Common myeloid progenitor, CD34-positive (primary cell): ENCODE data around the gene ATP8B1.

Source experiments
- CTCF ChIA-PET: fragments of 350-600 bp; sonication (Branson Sonifier 250); formaldehyde crosslinking; loops from one replicate; lab custom pipeline; 2021; ENCODE audit warnings: antibody characterized with exemption; lab: Charles Lee
- POLR2A ChIA-PET: fragments of 350-600 bp; sonication (Branson Sonifier 250); formaldehyde crosslinking; loops from one replicate; lab custom pipeline; 2021; ENCODE audit warnings: antibody characterized with exemption; lab: Charles Lee
- DNase-seq, 3 donors: peaks; one replicate each; pipeline versions ENCODE4 v3.0.0 to v3.0.0-alpha.2; 2013
- H3K27ac ChIP-seq, 2 experiments: 1 replicate in 1 of 2; 2 replicates in 1 of 2; pipeline ENCODE4 v1.7.0; 2013; ENCODE audit warnings: inconsistent platforms in 2 of 2, low read length in 2 of 2, mild to moderate bottlenecking in 2 of 2, low read depth in 1 of 2, moderate library complexity in 1 of 2; ENCODE audit not compliant: severe bottlenecking in 2 of 2, insufficient read depth in 1 of 2, poor library complexity in 1 of 2
- H3K27me3 ChIP-seq, 5 experiments: replicated peaks in 2 of 5; 1 replicate in 3 of 5; 2 replicates in 2 of 5; pipeline versions ENCODE4 v1.6.1 to v1.7.0; 2013; ENCODE audit warnings: low read length in 4 of 5, mild to moderate bottlenecking in 2 of 5, moderate library complexity in 2 of 5, inconsistent platforms in 1 of 5; ENCODE audit not compliant: insufficient read depth in 5 of 5, control insufficient read depth in 4 of 5
- H3K36me3 ChIP-seq, 4 experiments: 1 replicate in 2 of 4; 2 replicates in 2 of 4; pipeline versions ENCODE4 v1.6.1 to v1.7.0; 2013; ENCODE audit warnings: low read length in 3 of 4, control low read depth in 1 of 4, mild to moderate bottlenecking in 1 of 4; ENCODE audit not compliant: control insufficient read depth in 4 of 4, insufficient read depth in 4 of 4
- H3K4me1 ChIP-seq, 4 experiments: 1 replicate in 3 of 4; 2 replicates in 1 of 4; pipeline versions ENCODE4 v1.6.1 to v1.7.1; 2013; ENCODE audit warnings: low read length in 3 of 4, mild to moderate bottlenecking in 3 of 4, control low read depth in 1 of 4, inconsistent platforms in 1 of 4, moderate library complexity in 1 of 4; ENCODE audit not compliant: control insufficient read depth in 4 of 4, insufficient read depth in 4 of 4; ENCODE audit errors: control extremely low read depth in 1 of 4
- H3K4me3 ChIP-seq, 7 experiments: 1 replicate in 4 of 7; 2 replicates in 3 of 7; pipeline versions ENCODE4 v1.5.1 to v1.7.0; 2013; ENCODE audit warnings: mild to moderate bottlenecking in 7 of 7, low read length in 6 of 7, moderate library complexity in 6 of 7, inconsistent platforms in 2 of 7, low read depth in 2 of 7, control low read depth in 1 of 7; ENCODE audit not compliant: insufficient read depth in 4 of 7, control insufficient read depth in 1 of 7; ENCODE audit errors: extremely low read depth in 1 of 7
- H3K9me3 ChIP-seq, 5 experiments: 1 replicate in 4 of 5; 2 replicates in 1 of 5; pipeline versions ENCODE4 v1.6.1 to v1.7.1; 2013; ENCODE audit warnings: low read length in 4 of 5, mild to moderate bottlenecking in 2 of 5, inconsistent platforms in 1 of 5, low read depth in 1 of 5, moderate library complexity in 1 of 5; ENCODE audit not compliant: control insufficient read depth in 4 of 5, insufficient read depth in 2 of 5; ENCODE audit errors: control extremely low read depth in 1 of 5
- WGBS: methylation state at CpG from one replicate; pipeline ENCODE4 v1.1.5; 2013; ENCODE audit not compliant: insufficient coverage; 5-methylcytosine and 5-hydroxymethylcytosine counted together

ATP8B1 gene

GRCh38 chr18:57811477-57812125 lies 8.5 kb upstream of the ATP8B1 start:
- CTCF ChIA-PET, result interaction anchor here (0.7 to 1.5 kb wide), 2 partner anchors 8 to 71 kb away, joined by 3 to 4 read pairs; partner anchors contain the start of gene ATP8B1
- Histone ChIP-seq H3K9me3 (peaks cover 3 to 11% (median 7%) of the 10 kb centered on the region in 5 experiments), H3K36me3 (no peaks in the 10 kb centered on the region), H3K27ac (no peak overlapping the region), H3K4me3 (no peak overlapping the region), H3K4me1 (peaks cover 0 to 3% (median 1%) of the 10 kb centered on the region in 4 experiments), H3K27me3 (no peaks in the 10 kb centered on the region)
- WGBS, result 100% methylated on average over 3 of the region's 4 CpGs
- POLR2A ChIA-PET, result interaction anchor here (0.6 kb wide), 1 partner anchor 17 kb away, joined by 3 read pairs; no protein-coding TSS in a partner anchor
- DNase-seq, result no peak

- Histone ChIP-seq H3K36me3 (no peaks in the 10 kb centered on the region), H3K27me3 (peaks cover 0 to 8% (median 4%) of the 10 kb centered on the region in 5 experiments), H3K4me3 (no peak overlapping the region), H3K27ac (no peak overlapping the region), H3K4me1 (peaks cover 0 to 8% (median 1%) of the 10 kb centered on the region in 4 experiments), H3K9me3 (peaks cover 3 to 11% (median 7%) of the 10 kb centered on the region in 5 experiments)
- DNase-seq, result no peak
- POLR2A ChIA-PET, result no interaction called here
- CTCF ChIA-PET, result no interaction called here
Observed at GRCh38 chr18:57809190-57809589, 6.1 kb upstream of the ATP8B1 start.

DNA sequence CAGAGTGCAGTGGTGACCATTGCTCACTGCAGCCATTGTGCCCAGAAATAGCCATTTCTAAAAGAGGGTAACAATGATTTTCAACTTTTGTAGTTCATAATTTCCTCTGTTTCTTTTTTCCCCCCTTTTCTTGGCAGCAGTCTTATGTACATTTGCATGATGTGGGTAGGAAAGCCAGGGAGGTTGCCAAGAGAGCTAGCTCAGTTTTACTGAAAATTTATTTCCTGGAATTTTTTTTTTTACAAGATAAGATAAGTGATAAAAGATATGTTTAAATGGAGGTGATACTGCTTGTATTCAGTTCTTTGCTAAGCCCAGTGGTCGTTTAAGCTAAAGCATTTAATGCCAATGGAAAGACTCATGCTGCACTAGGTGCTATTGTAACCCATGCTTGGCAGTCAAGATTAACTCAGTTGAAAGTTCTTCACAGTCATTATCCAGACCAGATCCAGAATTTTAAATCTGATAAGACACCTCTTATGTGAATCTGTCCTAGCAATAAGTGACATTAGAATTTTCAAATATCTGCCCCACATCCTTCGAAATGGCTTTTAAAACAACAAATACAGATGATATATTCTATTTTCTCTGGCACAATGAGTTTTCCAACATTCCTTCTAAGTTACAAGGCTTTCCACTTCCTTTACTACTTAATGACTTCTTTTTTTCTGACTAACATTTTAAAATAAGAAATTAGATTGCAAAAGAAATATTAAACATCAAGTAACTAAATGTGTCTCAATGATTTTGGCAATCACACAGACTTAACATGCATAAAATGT lies 4.4 kb upstream of the ATP8B1 start:
- Histone ChIP-seq H3K4me1 (peaks cover 3 to 20% (median 12%) of the 10 kb centered on the region in 4 experiments), H3K9me3 (peaks cover 0 to 8% (median 4%) of the 10 kb centered on the region in 5 experiments), H3K36me3 (no peaks in the 10 kb centered on the region), H3K27ac (no peak overlapping the region), H3K4me3 (no peak overlapping the region), H3K27me3 (peaks cover 0 to 24% (median 12%) of the 10 kb centered on the region in 5 experiments)
- ChIA-PET POLR2A (no interaction called here), CTCF (interaction anchor here (0.6 kb wide), 1 partner anchor 20 kb away, joined by 3 read pairs; no protein-coding TSS in a partner anchor)
- WGBS, result 70% methylated on average over 2 of the region's 2 CpGs
- no peak for DNase-seq

- WGBS, result 80% methylated on average over 1 of the region's 3 CpGs
- peaks cover 3 to 26% (median 18%) of the 10 kb centered on the region in 4 experiments for H3K4me1 ChIP-seq
- ChIA-PET CTCF (interaction anchor here (0.6 kb wide), 1 partner anchor 20 kb away, joined by 3 read pairs; no protein-coding TSS in a partner anchor), POLR2A (no interaction called here)
- H3K36me3 ChIP-seq, result no peaks in the 10 kb centered on the region
- no peak for DNase-seq
- no peak overlapping the region for H3K4me3 ChIP-seq
- no peak overlapping the region for H3K27ac ChIP-seq
- H3K9me3 ChIP-seq, result peaks cover 0 to 4% (median 3%) of the 10 kb centered on the region in 5 experiments
- peaks cover 0 to 30% (median 18%) of the 10 kb centered on the region in 5 experiments for H3K27me3 ChIP-seq
Observed at GRCh38 chr18:57806978-57807285, 3.8 kb upstream of the ATP8B1 start.

DNA sequence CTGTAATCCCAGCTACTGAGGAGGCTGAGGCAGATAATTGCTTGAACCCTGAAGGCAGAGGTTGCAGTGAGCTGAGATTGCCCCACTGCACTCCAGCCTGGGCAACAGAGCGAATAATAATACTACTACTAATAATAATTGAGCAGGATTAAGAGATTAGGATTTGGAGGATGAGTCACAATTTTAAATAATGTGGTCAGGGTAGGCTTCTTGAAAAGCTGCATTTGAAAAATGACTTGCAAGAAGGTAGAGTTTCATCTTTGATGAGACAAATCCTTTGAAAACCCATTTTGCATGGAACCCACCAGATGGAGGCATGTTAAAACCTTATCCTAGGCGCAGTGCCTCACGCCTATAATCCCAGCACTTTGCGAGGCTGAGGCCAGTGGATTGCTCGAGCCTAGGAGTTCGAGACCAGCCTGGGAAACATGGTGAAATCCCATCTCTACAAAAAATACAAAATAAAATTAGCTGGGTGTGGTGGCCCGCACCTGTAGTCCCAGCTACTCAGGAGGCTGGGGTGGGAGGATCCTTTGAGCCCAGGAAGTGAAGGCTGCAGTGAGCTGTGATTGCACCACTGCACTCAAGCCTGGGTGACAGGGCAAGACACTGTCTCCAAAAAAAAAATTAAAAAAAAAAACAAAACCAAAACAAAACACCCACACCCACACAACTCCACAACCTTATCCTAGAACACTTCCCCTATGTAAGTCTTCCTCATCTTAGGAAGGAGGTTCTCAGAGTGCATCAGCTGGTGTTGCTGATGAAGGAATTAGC lies 3.3 kb upstream of the ATP8B1 start:
- Histone ChIP-seq H3K27ac (no peak overlapping the region), H3K4me1 (peaks cover 3 to 31% (median 23%) of the 10 kb centered on the region in 4 experiments), H3K27me3 (peaks cover 3 to 36% (median 24%) of the 10 kb centered on the region in 5 experiments), H3K9me3 (peaks cover 0 to under 1% (median 0%) of the 10 kb centered on the region in 5 experiments), H3K36me3 (no peaks in the 10 kb centered on the region), H3K4me3 (no peak overlapping the region)
- 100% methylated on average over 3 of the region's 7 CpGs for WGBS
- ChIA-PET POLR2A (no interaction called here), CTCF (no interaction called here)
- no peak for DNase-seq

DNA sequence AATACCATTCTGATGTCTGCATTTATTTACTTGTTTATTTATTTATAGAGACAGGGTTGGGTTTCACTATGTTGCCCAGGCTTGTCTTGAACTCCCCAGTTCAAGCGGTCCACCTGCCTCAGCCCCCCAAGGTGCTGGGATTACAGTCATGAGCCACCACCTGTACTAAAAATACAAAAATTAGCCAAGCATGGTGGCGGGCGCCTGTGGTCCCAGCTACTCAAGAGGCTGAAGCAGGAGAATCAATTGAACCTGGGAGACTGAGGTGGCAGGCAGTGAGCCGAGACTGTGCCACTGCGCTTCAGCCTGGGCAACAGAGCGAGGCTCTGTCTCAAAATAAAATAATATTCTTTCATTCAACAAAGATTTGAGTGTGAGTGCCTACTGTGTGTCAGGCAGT lies 2.0 kb upstream of the ATP8B1 start:
- peaks cover 3 to 32% (median 23%) of the 10 kb centered on the region in 4 experiments for H3K4me1 ChIP-seq
- 70% methylated on average over 2 of the region's 6 CpGs for WGBS
- H3K9me3 ChIP-seq, result no peaks in the 10 kb centered on the region
- CTCF ChIA-PET, result no interaction called here
- H3K27me3 ChIP-seq, result peaks cover 5 to 48% (median 26%) of the 10 kb centered on the region in 5 experiments
- no peak overlapping the region for H3K27ac ChIP-seq
- POLR2A ChIA-PET, result no interaction called here
- no peak for DNase-seq
- no peak overlapping the region for H3K4me3 ChIP-seq
- H3K36me3 ChIP-seq, result no peaks in the 10 kb centered on the region
